Neural progenitor cell (in vitro differentiated cells): ENCODE results near the gene LDB2. TPM values are rescaled to one million over a fixed set of nuclear protein-coding genes. Genes with fewer than 3 reads are reported as not detected.

ENCODE experiments used
- DNase-seq: peaks from one replicate; pipeline ENCODE4 v3.0.0-alpha.2; 2016; ENCODE audit warnings: low spot score
- H2AFZ ChIP-seq: fragments of 200-600 bp; sonication (generic); replicated peaks from 2 replicates; pipeline ENCODE4 v1.6.1; 2016; ENCODE audit warnings: antibody characterized with exemption
- H3F3A ChIP-seq: fragments of 200-600 bp; sonication (generic); 2 replicates; pipeline ENCODE4 v1.6.1; 2016; ENCODE audit warnings: antibody characterized with exemption, low read depth
- H3K27ac ChIP-seq: fragments of 200-600 bp; sonication (generic); 2 replicates; pipeline ENCODE4 v1.5.1; 2016; ENCODE audit warnings: mild to moderate bottlenecking
- H3K27me3 ChIP-seq: fragments of 200-600 bp; sonication (generic); 2 replicates; pipeline ENCODE4 v1.6.1; 2016; ENCODE audit warnings: mild to moderate bottlenecking, moderate library complexity
- H3K36me3 ChIP-seq: fragments of 200-600 bp; sonication (generic); 2 replicates; pipeline ENCODE4 v1.5.1; 2016
- H3K4me1 ChIP-seq: fragments of 200-600 bp; sonication (generic); 2 replicates; pipeline ENCODE4 v1.6.1; 2016; ENCODE audit warnings: mixed run types
- H3K4me2 ChIP-seq: fragments of 200-600 bp; sonication (generic); 2 replicates; pipeline ENCODE4 v1.6.1; 2016
- H3K4me3 ChIP-seq: fragments of 200-600 bp; sonication (generic); 2 replicates; pipeline ENCODE4 v1.5.1; 2016
- H3K79me2 ChIP-seq: fragments of 200-600 bp; sonication (generic); 2 replicates; pipeline ENCODE4 v1.6.1; 2016; ENCODE audit warnings: low read depth
- H3K9ac ChIP-seq: fragments of 200-600 bp; sonication (generic); 2 replicates; pipeline ENCODE4 v1.6.1; 2016
- H3K9me3 ChIP-seq: fragments of 200-600 bp; sonication (generic); 2 replicates; pipeline ENCODE4 v1.5.1; 2016; ENCODE audit warnings: low read depth
- H4K20me1 ChIP-seq: fragments of 200-600 bp; sonication (generic); 2 replicates; pipeline ENCODE4 v1.6.1; 2016; ENCODE audit warnings: low read depth
- H3K27ac Mint-ChIP-seq: 3 replicates; pipeline ENCODE4 v1.8.0; 2021; ENCODE audit warnings: mixed read lengths
- H3K27me3 Mint-ChIP-seq: 2 replicates; pipeline ENCODE4 v1.8.0; 2022; ENCODE audit warnings: low read depth, mild to moderate bottlenecking, inconsistent platforms, moderate library complexity, mixed read lengths; ENCODE audit not compliant: insufficient read depth
- H3K36me3 Mint-ChIP-seq: 3 replicates; pipeline ENCODE4 v1.8.0; 2021; ENCODE audit warnings: mixed read lengths
- H3K4me1 Mint-ChIP-seq: 3 replicates; pipeline ENCODE4 v1.8.0; 2021; ENCODE audit warnings: mixed read lengths
- H3K4me3 Mint-ChIP-seq: 3 replicates; pipeline ENCODE4 v1.8.0; 2021; ENCODE audit warnings: mild to moderate bottlenecking, moderate library complexity, mixed read lengths
- H3K9me3 Mint-ChIP-seq: 3 replicates; pipeline ENCODE4 v1.8.0; 2020; ENCODE audit warnings: mixed read lengths
- EZH2 ChIP-seq: fragments of 200-600 bp; sonication (generic); IDR thresholded peaks from 2 replicates; pipeline ENCODE4 v1.6.1; 2017; ENCODE audit warnings: antibody characterized with exemption, mild to moderate bottlenecking, moderate library complexity
- EZH2phosphoT487 ChIP-seq: fragments of 200-600 bp; sonication (generic); IDR thresholded peaks from 2 replicates; pipeline ENCODE4 v1.6.1; 2017; ENCODE audit warnings: antibody characterized with exemption
- total RNA-seq: library from RNA; depleted of rRNA; stranded (reverse); fragments of >200 nt; gene quantifications from 2 replicates; pipeline ENCODE4 v1.2.3, GENCODE V29; 2015; ENCODE audit warnings: low replicate concordance
- TF ChIP-seq, protein P1 (sequence below): fragments of 200-600 bp; sonication (generic); IDR thresholded peaks from 2 replicates; pipeline ENCODE4 v1.5.1; 2017; ENCODE audit warnings: antibody characterized with exemption, mild to moderate bottlenecking

LDB2 gene
- total RNA-seq, 1 donor from 2014 or later, result 24.3 TPM

DNA sequence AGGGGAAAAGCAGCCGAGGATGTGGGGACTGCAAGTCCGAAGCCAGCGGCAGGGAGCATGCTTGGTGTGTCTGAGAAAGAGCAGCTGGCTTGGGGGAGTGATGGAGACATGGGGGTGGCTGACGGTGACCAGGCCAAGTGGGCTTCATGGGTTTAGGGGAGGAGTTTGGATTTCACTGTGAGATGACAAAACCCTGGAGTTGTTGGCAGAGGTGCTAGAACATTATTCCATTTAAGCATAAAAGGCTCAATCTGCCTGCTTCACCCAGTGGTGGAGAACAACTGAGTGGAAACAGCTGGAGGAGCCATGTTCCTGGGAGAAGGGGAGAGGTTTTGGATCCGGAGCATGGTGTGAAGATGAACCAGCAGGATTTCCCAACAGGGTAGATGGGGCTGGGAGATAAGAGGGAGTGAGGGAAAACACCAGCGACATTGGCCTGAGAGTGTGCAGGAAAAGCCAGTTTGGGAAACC, 354.2 kb downstream of the LDB2 start:
- no peaks in the 10 kb centered on the region for H3F3A ChIP-seq
- Mint-ChIP-seq H3K36me3 (no peaks in the 10 kb centered on the region), H3K4me1 (no peaks in the 10 kb centered on the region), H3K9me3 (no peaks in the 10 kb centered on the region), H3K4me3 (no peak overlapping the region), H3K27ac (no peak overlapping the region), H3K27me3 (peaks cover 3% of the 10 kb centered on the region)
- no peak overlapping the region for H3K4me3 ChIP-seq
- no peak for DNase-seq
- H3K4me2 ChIP-seq, result no peak overlapping the region
- H3K9me3 ChIP-seq, result no peaks in the 10 kb centered on the region
- TF ChIP-seq EZH2 (no peak), EZH2phosphoT487 (no peak)
- TF ChIP-seq, protein P1, sequence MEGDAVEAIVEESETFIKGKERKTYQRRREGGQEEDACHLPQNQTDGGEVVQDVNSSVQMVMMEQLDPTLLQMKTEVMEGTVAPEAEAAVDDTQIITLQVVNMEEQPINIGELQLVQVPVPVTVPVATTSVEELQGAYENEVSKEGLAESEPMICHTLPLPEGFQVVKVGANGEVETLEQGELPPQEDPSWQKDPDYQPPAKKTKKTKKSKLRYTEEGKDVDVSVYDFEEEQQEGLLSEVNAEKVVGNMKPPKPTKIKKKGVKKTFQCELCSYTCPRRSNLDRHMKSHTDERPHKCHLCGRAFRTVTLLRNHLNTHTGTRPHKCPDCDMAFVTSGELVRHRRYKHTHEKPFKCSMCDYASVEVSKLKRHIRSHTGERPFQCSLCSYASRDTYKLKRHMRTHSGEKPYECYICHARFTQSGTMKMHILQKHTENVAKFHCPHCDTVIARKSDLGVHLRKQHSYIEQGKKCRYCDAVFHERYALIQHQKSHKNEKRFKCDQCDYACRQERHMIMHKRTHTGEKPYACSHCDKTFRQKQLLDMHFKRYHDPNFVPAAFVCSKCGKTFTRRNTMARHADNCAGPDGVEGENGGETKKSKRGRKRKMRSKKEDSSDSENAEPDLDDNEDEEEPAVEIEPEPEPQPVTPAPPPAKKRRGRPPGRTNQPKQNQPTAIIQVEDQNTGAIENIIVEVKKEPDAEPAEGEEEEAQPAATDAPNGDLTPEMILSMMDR, result no peak
- no peaks in the 10 kb centered on the region for H3K27me3 ChIP-seq
- H3K4me1 ChIP-seq, result no peaks in the 10 kb centered on the region
- H3K36me3 ChIP-seq, result no peaks in the 10 kb centered on the region
- no peak overlapping the region for H2AFZ ChIP-seq
- H3K9ac ChIP-seq, result no peak overlapping the region
- H3K27ac ChIP-seq, result no peak overlapping the region
- H4K20me1 ChIP-seq, result no peaks in the 10 kb centered on the region
- H3K79me2 ChIP-seq, result no peaks in the 10 kb centered on the region

GRCh38 chr4:16537926-16538325, 360.5 kb downstream of the LDB2 start:
- Histone ChIP-seq H3K79me2 (no peaks in the 10 kb centered on the region), H3K9ac (no peak overlapping the region), H3K9me3 (no peaks in the 10 kb centered on the region), H3K4me3 (no peak overlapping the region), H2AFZ (no peak overlapping the region), H3K27ac (no peak overlapping the region), H3K27me3 (no peaks in the 10 kb centered on the region), H3K4me1 (peaks cover 8% of the 10 kb centered on the region), H3K36me3 (no peaks in the 10 kb centered on the region), H3K4me2 (no peak overlapping the region), H4K20me1 (no peaks in the 10 kb centered on the region), H3F3A (peaks cover 4% of the 10 kb centered on the region)
- Mint-ChIP-seq H3K9me3 (no peaks in the 10 kb centered on the region), H3K4me1 (peaks cover 3% of the 10 kb centered on the region), H3K4me3 (no peak overlapping the region), H3K27me3 (peaks cover 5% of the 10 kb centered on the region), H3K27ac (peak overlapping the region; percentile 64), H3K36me3 (no peaks in the 10 kb centered on the region)
- TF ChIP-seq EZH2phosphoT487, result no peak
- TF ChIP-seq, protein P1, result no peak
- TF ChIP-seq EZH2, result no peak
- no peak for DNase-seq

- Histone ChIP-seq H3K4me3 (no peak overlapping the region), H3K4me2 (no peak overlapping the region), H3K9ac (no peak overlapping the region), H2AFZ (no peak overlapping the region), H4K20me1 (no peaks in the 10 kb centered on the region), H3K79me2 (no peaks in the 10 kb centered on the region), H3K36me3 (no peaks in the 10 kb centered on the region), H3F3A (peaks cover 4% of the 10 kb centered on the region), H3K9me3 (no peaks in the 10 kb centered on the region), H3K27me3 (no peaks in the 10 kb centered on the region), H3K4me1 (peaks cover 7% of the 10 kb centered on the region), H3K27ac (no peak overlapping the region)
- H3K36me3 Mint-ChIP-seq, result no peaks in the 10 kb centered on the region
- peaks cover 3% of the 10 kb centered on the region for H3K4me1 Mint-ChIP-seq
- no peaks in the 10 kb centered on the region for H3K9me3 Mint-ChIP-seq
- H3K27me3 Mint-ChIP-seq, result peaks cover 8% of the 10 kb centered on the region
- TF ChIP-seq EZH2phosphoT487 (no peak), EZH2 (no peak)
- TF ChIP-seq, protein P1, result no peak
- H3K4me3 Mint-ChIP-seq, result no peak overlapping the region
- no peak overlapping the region for H3K27ac Mint-ChIP-seq
- no peak for DNase-seq
These were observed 366.0 kb downstream of the LDB2 start for GRCh38 chr4:16532240-16532970.
